Stomach (tissue), 9 donors: ENCODE data around the gene AGPAT2. TPM values are rescaled to one million over a fixed set of nuclear protein-coding genes. Genes with fewer than 3 reads are reported as not detected.
A peak's percentile ranks its signal among the peaks of the same experiment; 100 is the strongest.

Experiments used
- DNase-seq, 2 donors: peaks; one replicate each; pipeline versions ENCODE4 v3.0.0 to v3.0.0-alpha.2; 2013 to 2019
- H3K27ac ChIP-seq, 5 donors: fragments of 200-600 bp in 4 of 5; sonication (generic) in 4 of 5; one replicate each; pipeline ENCODE4 v1.5.1; 2013 to 2019; ENCODE audit warnings: mild to moderate bottlenecking in 1 of 5, moderate library complexity in 1 of 5
- H3K27me3 ChIP-seq, 3 donors: fragments of 200-600 bp; sonication (generic); one replicate each; pipeline ENCODE4 v1.5.1; 2017 to 2019; ENCODE audit warnings: mixed run types in 1 of 3
- H3K36me3 ChIP-seq, 4 donors: fragments of 200-600 bp; sonication (generic); 1 replicate in 3 of 4; 2 replicates in 1 of 4; pipeline ENCODE4 v1.5.1; 2016 to 2019
- H3K4me1 ChIP-seq, 4 donors: fragments of 200-600 bp; sonication (generic); one replicate each; pipeline ENCODE4 v1.5.1; 2016 to 2019
- H3K4me3 ChIP-seq, 4 donors: fragments of 200-600 bp; sonication (generic) in 3 of 4; one replicate each; pipeline ENCODE4 v1.5.1; 2016 to 2019; ENCODE audit warnings: mild to moderate bottlenecking in 1 of 4
- H3K9me3 ChIP-seq, 4 donors: fragments of 200-600 bp; sonication (generic); one replicate each; pipeline ENCODE4 v1.5.1; 2016 to 2019
- CTCF ChIP-seq, 7 experiments: fragments of 450-650 bp in 4 of 7; fragments of 200-600 bp in 3 of 7; sonication (generic) in 3 of 7; IDR thresholded peaks; one replicate each; pipeline ENCODE4 v1.5.1; 2016 to 2019; ENCODE audit warnings: antibody characterized with exemption in 7 of 7, control low read depth in 2 of 7, mild to moderate bottlenecking in 1 of 7
- EP300 ChIP-seq: sonication (generic); formaldehyde crosslinking; IDR thresholded peaks from one replicate; pipeline ENCODE4 v1.6.1; 2017; ENCODE audit warnings: antibody characterized with exemption
- POLR2A ChIP-seq, 4 donors: fragments of 450-650 bp; IDR thresholded peaks; one replicate each; pipeline ENCODE4 v1.6.1; 2016; ENCODE audit warnings: antibody characterized with exemption in 4 of 4, control low read depth in 2 of 4, mild to moderate bottlenecking in 1 of 4, moderate library complexity in 1 of 4
- POLR2AphosphoS5 ChIP-seq, 3 donors: sonication (generic); formaldehyde crosslinking; IDR thresholded peaks; one replicate each; pipeline ENCODE4 v1.6.1; 2016; ENCODE audit warnings: antibody characterized with exemption in 3 of 3
- WGBS, 5 donors: extraction: QIAGEN DNeasy Blood & Tissue Kit in 3 of 5; methylation state at CpG; one replicate each; pipeline versions ENCODE4 v1.1.5 to v1.1.7; 2013 to 2018; 5-methylcytosine and 5-hydroxymethylcytosine counted together
- intact Hi-C: fragments of 100-400 bp; cut with DNase I; formaldehyde crosslinking; loops from one replicate; pipeline ENCODE4 v1.15.1; 2023; ENCODE audit warnings: low total_unique reads
- polyA plus RNA-seq, 3 donors: library from polyadenylated mRNA; stranded (reverse); fragments of 200-250 nt; gene quantifications; one replicate each; pipeline ENCODE4 v1.2.3, GENCODE V29; 2013
- total RNA-seq, 5 donors: library from RNA; depleted of rRNA; stranded (reverse); fragments of >200 nt; gene quantifications; one replicate each; pipeline versions ENCODE4 v1.1.0 to v1.2.3, GENCODE V29; 2014 to 2016
- donor health status: healthy with polysubstance abuse.
- donor health status: Bipolar disorder and iron deficiency.
- donor health status: healthy.

The AGPAT2 gene
- total and polyA plus RNA-seq, 8 donors: 32.7 to 135 (median 72.0) TPM

- peaks cover 0 to 95% (median 59%) of the 10 kb centered on the region in 3 donors for H3K27me3 ChIP-seq
- WGBS, 5 donors: 22 to 47% (median 28%) methylated on average over 16 to 35 of the region's 35 CpGs
These were observed 20.7 kb downstream of the AGPAT2 start for GRCh38 chr9:136666372-136667213.

DNA sequence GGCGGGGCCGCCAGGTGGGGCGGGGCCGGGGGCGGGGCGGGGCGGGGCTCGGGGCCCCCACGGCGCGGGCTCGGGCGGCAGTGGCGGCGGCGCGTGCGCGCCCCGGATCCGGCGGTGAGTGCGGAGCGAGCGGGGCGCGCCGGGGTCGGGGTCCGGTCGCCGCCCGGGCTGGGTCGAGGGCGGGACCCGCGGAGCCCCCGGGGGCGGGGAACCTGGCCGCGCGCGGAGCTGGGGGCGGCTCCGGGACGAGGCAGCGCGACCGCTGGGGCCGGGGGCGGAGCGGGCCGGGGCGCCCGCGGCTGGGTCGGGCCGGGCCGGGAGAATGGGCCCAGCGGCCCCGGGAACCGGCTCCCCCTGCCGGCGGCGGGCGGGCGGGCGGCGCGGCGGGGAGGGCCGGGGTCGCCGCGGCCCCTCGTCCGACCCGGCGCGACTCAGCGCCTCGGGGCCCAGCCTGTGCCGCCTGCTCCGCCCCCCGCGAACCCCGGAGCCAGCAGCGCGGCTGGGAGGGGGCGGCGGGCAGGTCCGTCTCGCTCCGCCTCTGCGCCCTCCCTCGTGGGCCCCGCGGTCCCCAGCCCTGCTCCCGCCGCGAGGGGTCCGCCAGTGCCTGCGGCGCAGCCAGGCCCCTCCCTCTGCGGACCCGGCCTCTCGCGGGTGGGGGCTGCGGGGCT is 21.4 kb downstream of the AGPAT2 start:
- DNase-seq: peak in 1 of 2 donors; percentile 68
- TF ChIP-seq POLR2AphosphoS5 (IDR thresholded peaks at IDR 0.05) (no peak), EP300 (no peak), POLR2A (IDR thresholded peaks at IDR 0.05) (no peak), CTCF (IDR thresholded peaks at IDR 0.05) (peak in 1 of 7 experiments; percentile 21)
- H3K27me3 ChIP-seq: peaks cover 0 to 95% (median 59%) of the 10 kb centered on the region in 3 donors

More at GRCh38 chr9:136666372-136667213, 20.7 kb downstream of the AGPAT2 start:
- peaks cover 11 to 41% (median 29%) of the 10 kb centered on the region in 4 donors for H3K4me1 ChIP-seq
- DNase-seq: no peak
- intact Hi-C loops: no loop called here
- no peaks in the 10 kb centered on the region for H3K9me3 ChIP-seq
- TF ChIP-seq CTCF (IDR thresholded peaks at IDR 0.05) (peak in 1 of 7 experiments; percentile 6), POLR2A (IDR thresholded peaks at IDR 0.05) (no peak)
- H3K4me3 ChIP-seq: peak overlapping the region; percentile 45 to 52 (median 48)
- H3K36me3 ChIP-seq: no peaks in the 10 kb centered on the region
- peak overlapping the region in 2 of 5 donors; percentile 13 to 57 for H3K27ac ChIP-seq

DNA sequence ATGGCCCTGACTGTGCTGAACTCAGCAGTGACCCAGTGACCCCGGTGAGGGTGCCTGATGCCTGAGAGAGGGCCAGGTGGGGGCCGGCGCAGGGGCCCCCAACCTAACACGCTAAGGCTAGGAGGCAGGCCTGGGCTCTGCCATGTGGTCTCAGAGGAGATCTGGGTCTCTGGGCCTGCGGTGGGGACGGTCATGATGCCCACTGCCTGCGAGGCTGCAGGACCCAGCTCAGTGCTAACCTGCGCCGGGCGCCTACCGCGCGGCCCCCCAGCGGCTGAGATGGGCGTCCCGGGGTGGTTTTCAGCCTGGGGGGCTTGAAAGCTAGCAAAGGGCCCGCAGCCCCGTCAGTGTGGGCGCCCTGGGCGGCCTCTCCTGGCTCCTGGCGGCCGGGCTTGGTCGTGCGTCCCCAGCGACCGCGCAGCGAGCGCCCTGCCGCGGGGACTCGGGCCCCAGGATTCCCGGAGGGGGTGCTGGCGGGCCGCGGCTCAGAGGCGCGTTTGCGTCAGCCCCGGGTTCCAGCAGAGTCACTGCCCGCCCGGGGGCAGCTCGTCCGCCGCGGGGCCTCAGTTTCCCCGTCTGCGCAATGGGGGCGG is 22.1 kb downstream of the AGPAT2 start:
- Histone ChIP-seq H3K36me3 (no peaks in the 10 kb centered on the region), H3K27ac (peak overlapping the region; percentile 14 to 70 (median 38)), H3K27me3 (peaks cover 0 to 95% (median 53%) of the 10 kb centered on the region in 3 donors), H3K4me1 (peaks cover 11 to 37% (median 24%) of the 10 kb centered on the region in 4 donors), H3K4me3 (peak overlapping the region; percentile 45 to 58 (median 48)), H3K9me3 (no peaks in the 10 kb centered on the region)
- DNase-seq: peak in 1 of 2 donors; percentile 74
- 8 to 30% (median 9%) methylated on average over 6 to 49 of the region's 49 CpGs for WGBS, 5 donors
- intact Hi-C loops: no loop called here
- TF ChIP-seq CTCF (IDR thresholded peaks at IDR 0.05) (peak in 3 of 7 experiments; percentile 7 to 19 (median 15)), POLR2A (IDR thresholded peaks at IDR 0.05) (no peak)

More for the DNA sequence above, 21.4 kb downstream of the AGPAT2 start:
- Histone ChIP-seq H3K9me3 (no peaks in the 10 kb centered on the region), H3K4me3 (peak overlapping the region; percentile 45 to 58 (median 48)), H3K36me3 (no peaks in the 10 kb centered on the region), H3K4me1 (peaks cover 11 to 37% (median 24%) of the 10 kb centered on the region in 4 donors), H3K27ac (peak overlapping the region in 2 of 5 donors; percentile 13 to 67)
- intact Hi-C loops: no loop called here
- 0 to 1% (median 0%) methylated on average over 8 to 109 of the region's 109 CpGs; no CpG with 5 or more reads in 1 of the 5 donors for WGBS, 5 donors
